ENCODE data around the gene TGM4. TPM values are rescaled to one million over a fixed set of nuclear protein-coding genes. Genes with fewer than 3 reads are reported as not detected.

The TGM4 gene
- not detected for total RNA-seq
- polyA plus RNA-seq = not detected
- long read RNA-seq, donor 1 = 0 reads
- long read RNA-seq, donor 2 = 0 reads
- long read RNA-seq, donor 3 = 0 reads
- long read RNA-seq, donor 4 = 0 reads

GRCh38 chr3:44874308-44874707, at the start of gene TGM4:
TGM4 (plus strand) TSS chr3:44874608; CDS start chr3:44874679, 71 bp downstream.
- Histone ChIP-seq H3K27ac (ENCODE audit: low read length) (no peak within 1 kb of the TSS), H3K27me3 (ENCODE audit: control insufficient read depth, insufficient read depth) (no peaks in the 10 kb centered on the region), H3K4me1 (ENCODE audit: control insufficient read depth, insufficient read depth, low read length) (no peaks in the 10 kb centered on the region), H3K9me3 (ENCODE audit: control insufficient read depth, low read length) (no peaks in the 10 kb centered on the region), H3K4me3 (ENCODE audit: low read length) (no peak within 1 kb of the TSS)
- no peak for ATAC-seq
- 81% methylated on average over 5 of the region's 5 CpGs for WGBS
- intact Hi-C loops (cut with DNase I) = no loop called here
- DNase-seq = no peak

GRCh38 chr3:44825264-44825925, 49.0 kb upstream of the TGM4 start:
- WGBS = 88% methylated on average over 2 of the region's 2 CpGs
- Histone ChIP-seq H3K27ac (ENCODE audit: low read length) (no peak overlapping the region), H3K4me3 (ENCODE audit: low read length) (no peak overlapping the region), H3K9me3 (ENCODE audit: control insufficient read depth, low read length) (no peaks in the 10 kb centered on the region), H3K27me3 (ENCODE audit: control insufficient read depth, insufficient read depth) (no peaks in the 10 kb centered on the region), H3K4me1 (ENCODE audit: control insufficient read depth, insufficient read depth, low read length) (no peaks in the 10 kb centered on the region)
- DNase-seq (no peak), ATAC-seq (no peak)
- intact Hi-C loops (cut with DNase I) = no loop called here

GRCh38 chr3:44827196-44827595, 47.2 kb upstream of the TGM4 start:
- Histone ChIP-seq H3K9me3 (ENCODE audit: control insufficient read depth, low read length) (no peaks in the 10 kb centered on the region), H3K4me1 (ENCODE audit: control insufficient read depth, insufficient read depth, low read length) (no peaks in the 10 kb centered on the region), H3K4me3 (ENCODE audit: low read length) (no peak overlapping the region), H3K27me3 (ENCODE audit: control insufficient read depth, insufficient read depth) (no peaks in the 10 kb centered on the region), H3K27ac (ENCODE audit: low read length) (no peak overlapping the region)
- WGBS = 88% methylated on average over 3 of the region's 3 CpGs
- ATAC-seq = no peak
- intact Hi-C loops (cut with DNase I) = no loop called here
- DNase-seq = no peak

DNA sequence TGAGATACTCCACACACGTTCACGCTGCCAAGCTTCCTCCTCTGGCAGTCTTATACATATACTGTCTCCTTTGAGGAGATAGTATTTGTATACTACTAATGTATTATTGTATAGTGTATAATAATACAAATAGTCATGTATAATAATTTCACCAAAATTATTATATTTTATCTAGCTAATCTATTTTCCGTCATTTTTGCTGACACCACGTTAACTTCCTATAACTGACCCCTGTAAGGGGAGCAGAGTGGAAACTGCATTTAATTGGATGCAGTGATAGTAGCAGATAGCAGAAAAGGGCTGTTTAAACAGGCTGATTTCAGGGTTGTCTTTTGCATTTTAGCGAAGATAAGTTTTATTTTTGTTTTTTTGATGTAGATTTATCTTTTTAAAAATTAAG, 43.2 kb upstream of the TGM4 start:
- Histone ChIP-seq H3K4me3 (ENCODE audit: low read length) (no peak overlapping the region), H3K4me1 (ENCODE audit: control insufficient read depth, insufficient read depth, low read length) (peaks cover 1% of the 10 kb centered on the region), H3K27ac (ENCODE audit: low read length) (no peak overlapping the region), H3K9me3 (ENCODE audit: control insufficient read depth, low read length) (no peaks in the 10 kb centered on the region), H3K27me3 (ENCODE audit: control insufficient read depth, insufficient read depth) (no peaks in the 10 kb centered on the region)
- intact Hi-C loops (cut with DNase I) = no loop called here
- 80% methylated on average over 5 of the region's 5 CpGs for WGBS
- DNase-seq (no peak), ATAC-seq (no peak)

DNA sequence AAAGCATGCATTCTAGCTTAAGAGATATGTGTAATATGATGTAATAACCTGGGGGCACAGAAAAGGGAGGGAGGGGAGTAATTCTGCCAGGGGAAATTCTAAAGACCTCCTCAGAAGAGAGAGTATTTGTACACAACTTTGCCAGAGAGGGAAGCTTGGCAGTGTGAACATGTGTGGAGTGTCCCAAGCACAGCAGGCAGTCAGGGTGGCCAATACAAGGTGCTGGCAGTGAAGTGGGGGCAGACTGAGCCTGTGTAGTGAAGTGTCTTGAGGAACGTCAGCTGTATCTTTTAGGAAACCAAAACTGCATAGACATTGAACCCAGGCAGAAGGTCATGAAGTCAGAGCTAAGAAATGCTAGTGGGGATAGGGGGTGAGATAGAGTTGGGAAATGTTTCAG, 42.4 kb upstream of the TGM4 start:
- WGBS = 81% methylated on average over 1 of the region's 1 CpG
- H3K4me3 ChIP-seq (ENCODE audit: low read length) = no peak overlapping the region
- H3K27ac ChIP-seq (ENCODE audit: low read length) = no peak overlapping the region
- no peaks in the 10 kb centered on the region for H3K27me3 ChIP-seq (ENCODE audit: control insufficient read depth, insufficient read depth)
- intact Hi-C loops (cut with DNase I) = no loop called here
- ATAC-seq (no peak), DNase-seq (no peak)
- peaks cover 1% of the 10 kb centered on the region for H3K9me3 ChIP-seq (ENCODE audit: control insufficient read depth, low read length)
- H3K4me1 ChIP-seq (ENCODE audit: control insufficient read depth, insufficient read depth, low read length) = peaks cover 1% of the 10 kb centered on the region

- H3K9me3 ChIP-seq (ENCODE audit: control insufficient read depth, low read length) = peaks cover 1% of the 10 kb centered on the region
- H3K4me1 ChIP-seq (ENCODE audit: control insufficient read depth, insufficient read depth, low read length) = peaks cover 1% of the 10 kb centered on the region
- ATAC-seq (no peak), DNase-seq (no peak)
- no peak overlapping the region for H3K4me3 ChIP-seq (ENCODE audit: low read length)
- 81% methylated on average over 2 of the region's 2 CpGs for WGBS
- H3K27ac ChIP-seq (ENCODE audit: low read length) = no peak overlapping the region
- no peaks in the 10 kb centered on the region for H3K27me3 ChIP-seq (ENCODE audit: control insufficient read depth, insufficient read depth)
- intact Hi-C loops (cut with DNase I) = no loop called here
Observed at GRCh38 chr3:44832965-44833364, 41.4 kb upstream of the TGM4 start.

GRCh38 chr3:44833394-44833793, 41.0 kb upstream of the TGM4 start:
- no peak overlapping the region for H3K27ac ChIP-seq (ENCODE audit: low read length)
- peaks cover 1% of the 10 kb centered on the region for H3K4me1 ChIP-seq (ENCODE audit: control insufficient read depth, insufficient read depth, low read length)
- H3K4me3 ChIP-seq (ENCODE audit: low read length) = no peak overlapping the region
- peak in 1 of 3 donors; percentile 32 for DNase-seq
- peaks cover 1% of the 10 kb centered on the region for H3K9me3 ChIP-seq (ENCODE audit: control insufficient read depth, low read length)
- 52% methylated on average over 7 of the region's 7 CpGs for WGBS
- intact Hi-C loops (cut with DNase I) = no loop called here
- ATAC-seq = no peak
- H3K27me3 ChIP-seq (ENCODE audit: control insufficient read depth, insufficient read depth) = no peaks in the 10 kb centered on the region

- Histone ChIP-seq H3K4me1 (ENCODE audit: control insufficient read depth, insufficient read depth, low read length) (peaks cover 1% of the 10 kb centered on the region), H3K27ac (ENCODE audit: low read length) (no peak overlapping the region), H3K27me3 (ENCODE audit: control insufficient read depth, insufficient read depth) (no peaks in the 10 kb centered on the region), H3K9me3 (ENCODE audit: control insufficient read depth, low read length) (peaks cover 1% of the 10 kb centered on the region), H3K4me3 (ENCODE audit: low read length) (no peak overlapping the region)
- intact Hi-C loops (cut with DNase I) = no loop called here
- 97% methylated on average over 3 of the region's 3 CpGs for WGBS
- ATAC-seq (no peak), DNase-seq (no peak)
Observed at GRCh38 chr3:44835684-44836083, 38.7 kb upstream of the TGM4 start.

- DNase-seq (no peak), ATAC-seq (no peak)
- Histone ChIP-seq H3K4me1 (ENCODE audit: control insufficient read depth, insufficient read depth, low read length) (peaks cover 1% of the 10 kb centered on the region), H3K27ac (ENCODE audit: low read length) (no peak overlapping the region), H3K4me3 (ENCODE audit: low read length) (no peak overlapping the region), H3K27me3 (ENCODE audit: control insufficient read depth, insufficient read depth) (no peaks in the 10 kb centered on the region), H3K9me3 (ENCODE audit: control insufficient read depth, low read length) (no peaks in the 10 kb centered on the region)
- intact Hi-C loops (cut with DNase I) = no loop called here
- WGBS = 74% methylated on average over 2 of the region's 2 CpGs
Observed at GRCh38 chr3:44842376-44842775, 32.0 kb upstream of the TGM4 start.

- Histone ChIP-seq H3K27me3 (ENCODE audit: control insufficient read depth, insufficient read depth) (no peaks in the 10 kb centered on the region), H3K4me3 (ENCODE audit: low read length) (no peak overlapping the region), H3K27ac (ENCODE audit: low read length) (peak overlapping the region; percentile 58), H3K4me1 (ENCODE audit: control insufficient read depth, insufficient read depth, low read length) (peaks cover 1% of the 10 kb centered on the region), H3K9me3 (ENCODE audit: control insufficient read depth, low read length) (no peaks in the 10 kb centered on the region)
- WGBS = 54% methylated on average over 7 of the region's 7 CpGs
- peak in 2 of 3 donors; percentile 50 to 66 for DNase-seq
- peak; percentile 88 to 97 for ATAC-seq
- intact Hi-C loops (cut with DNase I) = no loop called here
Observed at GRCh38 chr3:44845528-44846520, 28.6 kb upstream of the TGM4 start.

DNA sequence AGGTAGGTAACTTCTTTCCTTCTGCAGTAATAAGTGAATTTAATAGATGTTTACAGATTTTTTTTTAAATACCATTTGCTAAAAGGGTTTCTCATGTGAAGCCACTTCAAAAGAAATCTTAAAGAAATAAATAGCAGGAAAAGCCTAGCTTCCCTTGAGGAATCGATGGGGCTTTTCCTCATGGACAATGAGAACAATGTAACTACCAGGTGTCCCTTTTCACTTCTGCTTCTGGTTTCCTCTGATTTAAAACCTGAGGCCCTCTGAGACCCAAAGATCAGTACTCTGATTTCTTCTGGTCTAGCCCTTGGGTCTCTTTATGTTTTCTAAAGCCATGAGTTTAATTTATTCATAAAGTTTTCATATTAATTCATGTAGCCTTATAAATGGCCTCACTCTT, 25.8 kb upstream of the TGM4 start:
- Histone ChIP-seq H3K4me1 (ENCODE audit: control insufficient read depth, insufficient read depth, low read length) (peaks cover 1% of the 10 kb centered on the region), H3K4me3 (ENCODE audit: low read length) (no peak overlapping the region), H3K9me3 (ENCODE audit: control insufficient read depth, low read length) (no peaks in the 10 kb centered on the region), H3K27me3 (ENCODE audit: control insufficient read depth, insufficient read depth) (no peaks in the 10 kb centered on the region), H3K27ac (ENCODE audit: low read length) (no peak overlapping the region)
- intact Hi-C loops (cut with DNase I) = no loop called here
- no peak for ATAC-seq
- WGBS = 75% methylated on average over 1 of the region's 1 CpG
- DNase-seq = no peak

Data from right cardiac atrium (tissue), 5 donors.